Right lobe of liver (tissue), 6 donors: ENCODE measurements around the gene AHR. TPM values are rescaled to one million over a fixed set of nuclear protein-coding genes. Genes with fewer than 3 reads are reported as not detected.

Experiments
- ATAC-seq, 4 donors: fragments of 200-7000 bp; cut with Tn5 transposase; one replicate each; pipeline ENCODE4 v1.9.1; 2020; ENCODE audit warnings: mild to moderate bottlenecking in 4 of 4, moderate library complexity in 4 of 4
- DNase-seq, 3 donors: peaks; one replicate each; pipeline ENCODE4 v3.0.0-alpha.2; 2020
- H3K27ac ChIP-seq, 3 donors: fragments of 200-600 bp; one replicate each; pipeline ENCODE4 v1.8.0; 2022
- H3K27me3 ChIP-seq, 2 donors: fragments of 200-600 bp; one replicate each; pipeline ENCODE4 v1.8.0; 2022
- H3K36me3 ChIP-seq, 4 donors: fragments of 200-600 bp; sonication (generic) in 1 of 4; one replicate each; pipeline versions ENCODE4 v1.5.1 to v1.8.0; 2017 to 2022; ENCODE audit warnings: control low read depth in 1 of 4
- H3K4me1 ChIP-seq, 4 donors: fragments of 200-600 bp; sonication (generic) in 1 of 4; one replicate each; pipeline versions ENCODE4 v1.5.1 to v1.8.0; 2017 to 2022; ENCODE audit warnings: control low read depth in 1 of 4
- H3K4me3 ChIP-seq, 3 donors: fragments of 200-600 bp; one replicate each; pipeline ENCODE4 v1.8.0; 2022
- H3K9me3 ChIP-seq, 4 donors: fragments of 200-600 bp; sonication (generic) in 1 of 4; one replicate each; pipeline versions ENCODE4 v1.5.1 to v1.8.0; 2017 to 2022; ENCODE audit warnings: control low read depth in 1 of 4
- CTCF ChIP-seq, 4 donors: fragments of 200-600 bp in 3 of 4; fragments of 450-650 bp in 1 of 4; IDR thresholded peaks; one replicate each; pipeline versions ENCODE4 v1.5.1 to v1.8.0; 2016 to 2022; ENCODE audit warnings: antibody characterized with exemption in 4 of 4, mild to moderate bottlenecking in 2 of 4
- POLR2A ChIP-seq: fragments of 450-650 bp; IDR thresholded peaks from one replicate; pipeline ENCODE4 v1.6.1; 2017; ENCODE audit warnings: antibody characterized with exemption, mild to moderate bottlenecking
- WGBS: methylation state at CpG from one replicate; pipeline ENCODE4 v1.1.6; 2018; ENCODE audit warnings: low coverage, low lambda C conversion rate; ENCODE audit not compliant: insufficient coverage; ENCODE audit errors: missing lambda C conversion rate; 5-methylcytosine and 5-hydroxymethylcytosine counted together
- intact Hi-C, 2 donors: fragments of 100-400 bp; cut with DNase I; formaldehyde crosslinking; loops; one replicate each; pipeline versions ENCODE4 v1.11.2 to v1.14.1; 2022
- total RNA-seq, 6 experiments: library from RNA; depleted of rRNA in 2 of 6; stranded (reverse); fragments of >200 nt in 2 of 6; fragmentation: NEBNext Ultra II Directional in 3 of 6; extraction: Animal tissue kit (Norgen Biotek cat#: 25700) in 3 of 6; gene quantifications; one replicate each; pipeline versions ENCODE4 v1.1.0 to v1.2.4, GENCODE V29; 2016 to 2023
- donor health status: DM: no; HTN: yes; CAD: no.
- donor health status: DM: no; HTN: no; CAD: no.
- donor health status: DM: no; HTN: no; CAD: no.
- donor health status: DM: no; HTN: yes; CAD: no.
- donor health status: DM: no; HTN: yes; CAD: no.

The AHR gene
- total RNA-seq, 6 experiments from 2014 or later, result 31.2 to 67.9 (median 41.0) TPM

- DNase-seq (no peak), ATAC-seq (no peak)
- WGBS, result 83% methylated on average over 4 of the region's 4 CpGs
- no peaks in the 10 kb centered on the region for H3K9me3 ChIP-seq
- intact Hi-C loops, result no loop called here
- TF ChIP-seq POLR2A, result no peak
- no peak for TF ChIP-seq CTCF (IDR thresholded peaks at IDR 0.05)
- H3K4me3 ChIP-seq, result no peak overlapping the region
- no peaks in the 10 kb centered on the region for H3K27me3 ChIP-seq
- H3K4me1 ChIP-seq, result peaks cover 0 to 13% (median 4%) of the 10 kb centered on the region in 4 donors
- no peaks in the 10 kb centered on the region for H3K36me3 ChIP-seq
- no peak overlapping the region for H3K27ac ChIP-seq
Observed at GRCh38 chr7:17279061-17279460, 19.4 kb upstream of the AHR start.

GRCh38 chr7:17289074-17289645 is 9.3 kb upstream of the AHR start:
- H3K27ac ChIP-seq, result no peak overlapping the region
- H3K27me3 ChIP-seq, result no peaks in the 10 kb centered on the region
- TF ChIP-seq POLR2A, result no peak
- TF ChIP-seq CTCF (IDR thresholded peaks at IDR 0.05), result no peak
- no peaks in the 10 kb centered on the region for H3K4me1 ChIP-seq
- H3K9me3 ChIP-seq, result no peaks in the 10 kb centered on the region
- ATAC-seq, result peak in 2 of 4 donors; percentile 42 to 68
- peak in 1 of 3 donors; percentile 48 for DNase-seq
- intact Hi-C loops, result no loop called here
- H3K4me3 ChIP-seq, result no peak overlapping the region
- no peaks in the 10 kb centered on the region for H3K36me3 ChIP-seq

- 90% methylated on average over 4 of the region's 4 CpGs for WGBS
- intact Hi-C loops, result loop anchor here in 1 of 2 donors (10.0 kb wide), 1 partner anchor 308 kb away; no protein-coding TSS in a partner anchor
- no peak for ATAC-seq
- no peak overlapping the region for H3K4me3 ChIP-seq
- no peaks in the 10 kb centered on the region for H3K4me1 ChIP-seq
- TF ChIP-seq POLR2A (no peak), CTCF (IDR thresholded peaks at IDR 0.05) (no peak)
- no peaks in the 10 kb centered on the region for H3K36me3 ChIP-seq
- H3K9me3 ChIP-seq, result no peaks in the 10 kb centered on the region
- no peak for DNase-seq
- H3K27ac ChIP-seq, result no peak overlapping the region
- no peaks in the 10 kb centered on the region for H3K27me3 ChIP-seq
Observed at GRCh38 chr7:17292843-17293242, 5.6 kb upstream of the AHR start.

- no peaks in the 10 kb centered on the region for H3K9me3 ChIP-seq
- no peak overlapping the region for H3K4me3 ChIP-seq
- WGBS, result 54% methylated on average over 2 of the region's 2 CpGs
- no peak overlapping the region for H3K27ac ChIP-seq
- TF ChIP-seq POLR2A, result no peak
- no peak for TF ChIP-seq CTCF (IDR thresholded peaks at IDR 0.05)
- no peak for DNase-seq
- no peak for ATAC-seq
- H3K4me1 ChIP-seq, result no peaks in the 10 kb centered on the region
- intact Hi-C loops, result loop anchor here in 1 of 2 donors (10.0 kb wide), 1 partner anchor 309 kb away; no protein-coding TSS in a partner anchor
- H3K27me3 ChIP-seq, result no peaks in the 10 kb centered on the region
- H3K36me3 ChIP-seq, result no peaks in the 10 kb centered on the region
Observed at GRCh38 chr7:17293481-17293880, 5.0 kb upstream of the AHR start.
